GM19099 (cell line): Measurements from ENCODE around the gene SIDT2.

Source experiments
- POLR2A ChIP-seq: IDR thresholded peaks from 3 replicates; pipeline ENCODE4 v1.6.1; 2011; ENCODE audit warnings: low read depth; ENCODE audit not compliant: insufficient read length; ENCODE audit errors: extremely low read depth

SIDT2 gene

DNA sequence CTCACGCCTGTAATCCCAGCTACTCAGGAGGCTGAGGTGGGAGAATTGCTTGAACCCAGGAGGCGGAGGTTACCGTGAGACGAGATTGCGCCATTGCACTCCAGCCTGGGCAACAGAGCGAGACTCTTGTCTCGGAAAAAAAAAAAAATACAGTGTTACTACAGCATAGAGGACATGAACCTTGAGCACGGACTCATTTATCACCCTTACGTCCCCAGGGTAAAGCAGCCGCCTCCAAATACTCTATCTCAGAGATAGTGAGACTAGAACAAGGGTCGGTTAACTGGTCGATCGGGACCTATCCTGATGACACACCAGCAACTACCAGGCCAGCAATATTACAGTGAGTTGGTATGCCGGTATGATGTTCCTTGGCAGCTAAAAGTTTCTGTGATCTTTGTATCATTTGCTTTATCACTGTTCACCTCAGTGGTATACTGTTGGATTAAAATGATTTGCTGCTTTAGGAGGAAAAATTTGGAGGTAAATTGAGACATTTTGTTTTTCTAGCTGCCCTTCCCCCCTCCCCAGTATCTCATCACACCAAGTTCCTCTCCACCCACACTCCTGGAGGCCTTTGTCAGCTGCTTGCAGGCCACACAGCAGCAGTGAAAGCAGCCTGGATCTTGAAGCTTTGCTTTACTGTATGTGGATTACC, 7.0 kb upstream of the SIDT2 start:
- TF ChIP-seq POLR2A: no peak

DNA sequence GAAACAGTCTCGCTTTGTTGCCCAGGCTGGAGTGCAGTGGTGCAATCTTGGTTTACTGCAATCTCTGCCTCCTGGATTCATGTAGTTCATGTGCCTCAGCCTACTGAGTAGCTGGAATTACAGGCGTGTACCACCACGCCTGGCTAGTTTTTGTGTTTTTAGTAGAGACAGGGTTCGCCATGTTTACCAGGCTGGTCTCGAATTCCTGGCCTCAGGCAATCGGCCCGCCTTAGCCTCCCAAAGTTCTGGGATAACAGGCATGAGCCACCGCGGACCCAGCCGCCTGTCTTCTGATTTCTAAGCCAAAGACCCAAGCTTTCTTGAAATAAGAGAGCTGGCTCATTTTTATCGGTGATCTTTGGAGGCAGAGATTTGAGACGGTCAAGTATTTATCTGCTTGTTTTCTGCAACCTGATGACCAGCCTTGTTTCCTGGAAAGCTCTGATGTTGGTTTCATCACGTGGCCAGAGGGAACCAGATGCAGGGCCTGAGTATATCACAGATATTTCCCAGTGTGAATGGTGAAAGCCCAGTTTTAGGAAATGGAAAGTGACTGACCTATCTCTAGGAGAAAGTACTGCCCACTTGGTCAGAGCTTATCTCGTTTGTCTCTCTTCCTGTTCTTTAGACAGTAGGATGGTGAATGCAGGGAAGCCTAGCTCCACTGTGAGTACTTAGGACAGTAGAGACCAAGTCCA, 5.7 kb upstream of the SIDT2 start:
- no peak for TF ChIP-seq POLR2A

DNA sequence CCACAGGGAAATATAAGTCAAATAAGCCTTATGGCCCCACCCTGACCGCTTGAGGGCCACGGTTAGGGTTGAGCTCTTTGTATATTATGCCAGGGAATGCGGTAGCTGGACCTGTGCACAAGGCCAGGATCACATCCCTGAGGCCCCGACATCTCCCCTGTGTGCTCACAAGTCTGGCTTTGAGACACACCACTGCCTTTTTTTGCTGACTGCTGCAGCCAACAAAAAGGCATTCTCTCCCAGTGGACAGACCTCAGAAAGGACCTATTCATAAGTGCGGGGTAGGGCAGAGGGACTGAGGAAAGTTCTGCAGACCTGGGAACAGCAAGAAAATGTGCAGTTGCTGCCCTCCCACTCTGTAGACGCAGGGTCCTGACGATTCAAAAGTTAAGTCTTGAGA, 3.4 kb upstream of the SIDT2 start:
- TF ChIP-seq POLR2A: no peak

DNA sequence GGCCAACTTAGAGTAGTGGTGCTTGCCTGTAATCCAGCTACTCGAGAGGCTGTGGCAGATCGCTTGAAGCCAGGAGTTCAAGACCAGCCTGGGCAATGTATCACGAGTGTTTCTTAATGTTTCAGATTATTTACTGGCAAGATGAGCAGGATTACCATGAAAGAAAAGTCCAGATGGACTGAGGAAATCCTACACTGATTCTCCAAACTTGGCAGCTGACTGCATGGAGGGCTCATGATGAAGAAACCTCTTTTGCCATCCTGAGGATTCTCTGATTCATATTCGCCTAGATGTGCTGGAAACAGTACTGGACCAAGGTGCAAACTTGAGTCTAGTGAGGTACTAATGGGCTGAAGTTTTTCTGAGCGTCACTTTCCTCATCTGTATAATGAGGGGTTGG, 2.8 kb upstream of the SIDT2 start:
- no peak for TF ChIP-seq POLR2A

DNA sequence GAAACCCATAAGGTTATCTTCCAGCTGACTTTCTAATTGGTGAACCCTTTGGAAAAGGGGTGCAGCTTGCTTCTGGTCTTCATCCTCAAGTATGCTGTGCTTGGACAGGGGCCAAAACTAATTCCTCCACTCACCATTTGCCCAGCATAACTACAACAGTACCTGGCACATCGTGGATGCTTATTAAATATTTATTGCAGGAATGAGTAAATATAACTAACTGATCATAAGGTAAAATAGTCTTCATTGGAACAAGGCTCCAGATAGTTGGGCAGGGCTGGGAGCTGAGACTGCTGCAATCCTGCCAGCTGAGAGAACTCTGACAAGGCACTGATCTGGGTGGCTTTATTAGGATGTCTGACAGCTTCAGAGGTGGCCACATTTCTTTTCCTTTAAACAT, 2.4 kb upstream of the SIDT2 start:
- no peak for TF ChIP-seq POLR2A

DNA sequence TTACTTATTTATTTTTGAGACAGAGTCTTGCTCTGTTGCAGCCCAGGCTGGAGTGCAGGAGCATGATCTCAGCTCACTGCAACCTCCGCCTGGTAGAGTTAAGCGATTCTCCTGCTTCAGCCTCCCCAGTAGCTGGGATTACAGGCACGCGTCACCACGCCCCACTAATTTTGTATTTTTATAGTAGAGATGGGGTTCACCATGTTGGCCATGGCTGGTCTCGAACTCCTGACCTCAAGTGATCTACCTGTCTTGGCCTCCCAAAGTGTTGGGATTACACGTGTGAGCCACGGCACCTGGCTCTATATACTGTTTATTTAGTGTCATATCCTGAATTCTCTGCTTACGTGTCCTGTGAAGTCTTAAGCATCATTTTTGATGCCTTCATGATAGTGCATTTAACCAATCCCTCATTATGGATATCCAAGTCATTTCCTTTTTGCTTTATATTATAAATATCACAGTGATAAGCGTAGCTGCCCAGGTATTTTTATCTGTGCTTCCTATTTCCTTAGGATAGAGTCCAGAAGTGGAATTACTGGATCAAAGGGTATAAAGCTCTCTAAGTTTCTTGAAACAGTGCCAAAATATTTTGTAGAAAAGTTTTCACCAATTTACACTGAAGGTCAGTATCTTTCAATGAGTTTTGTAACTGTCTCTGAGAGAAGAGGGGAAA, 871 bp upstream of the SIDT2 start:
- TF ChIP-seq POLR2A: no peak

DNA sequence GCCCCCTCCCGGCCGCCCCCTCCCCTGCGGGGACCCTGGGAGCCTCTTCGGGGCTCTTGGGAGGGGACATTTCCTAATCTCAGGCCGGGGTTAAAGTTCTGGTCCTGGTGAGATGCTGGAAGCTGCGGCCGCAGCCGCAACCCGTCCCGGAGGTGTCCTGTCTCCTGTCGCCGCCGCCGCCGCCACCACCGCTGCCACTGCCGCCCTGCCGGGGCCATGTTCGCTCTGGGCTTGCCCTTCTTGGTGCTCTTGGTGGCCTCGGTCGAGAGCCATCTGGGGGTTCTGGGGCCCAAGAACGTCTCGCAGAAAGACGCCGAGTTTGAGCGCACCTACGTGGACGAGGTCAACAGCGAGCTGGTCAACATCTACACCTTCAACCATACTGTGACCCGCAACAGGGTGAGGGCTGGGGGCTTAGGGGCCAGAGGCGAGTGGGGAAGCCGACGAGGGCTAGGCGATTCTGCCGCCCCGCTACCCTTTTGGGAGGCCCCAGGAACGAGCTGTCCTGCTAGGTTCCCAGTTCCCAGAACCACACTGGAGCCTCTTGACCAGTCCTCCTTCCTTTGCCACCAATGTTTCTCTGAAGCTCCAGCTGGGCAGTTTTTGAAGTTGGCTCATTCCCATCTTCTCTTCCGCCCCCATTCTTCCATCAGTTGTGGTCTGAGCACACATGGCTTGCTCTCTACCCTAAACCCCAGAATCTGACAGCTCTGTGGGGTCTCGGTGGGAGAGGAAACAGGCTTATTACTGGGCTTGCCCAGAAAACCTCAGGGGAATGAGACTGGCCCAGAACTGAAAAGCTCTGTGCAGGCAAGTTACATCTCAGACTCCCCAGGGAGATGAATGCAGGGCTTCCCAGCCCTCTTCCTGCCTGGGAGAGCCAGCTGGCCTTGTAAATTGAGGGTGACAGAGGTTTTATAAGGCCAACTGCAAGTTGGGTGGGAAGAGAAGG, 781 bp downstream of the SIDT2 start:
- TF ChIP-seq POLR2A: peak; percentile 10

DNA sequence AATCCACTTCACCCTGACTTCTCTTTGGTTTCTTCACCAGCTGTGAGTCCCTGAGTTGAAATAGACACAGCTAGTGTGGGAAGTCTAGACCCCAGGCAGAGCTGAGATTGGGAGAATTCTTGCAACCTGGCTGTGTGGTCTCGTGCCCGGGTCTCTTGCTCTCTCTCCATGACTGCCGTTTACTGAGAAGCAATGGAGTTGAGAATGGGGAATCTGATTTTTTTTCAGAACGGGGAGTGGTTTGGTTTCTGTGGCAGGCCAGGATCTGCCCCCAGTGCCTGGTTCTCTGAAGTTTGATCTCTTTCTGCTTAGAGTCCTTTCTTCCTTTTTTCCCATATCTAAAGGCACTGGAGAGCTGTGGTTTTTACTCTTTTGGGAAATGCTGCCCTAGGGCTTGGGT, 1.5 kb downstream of the SIDT2 start:
- TF ChIP-seq POLR2A: no peak

DNA sequence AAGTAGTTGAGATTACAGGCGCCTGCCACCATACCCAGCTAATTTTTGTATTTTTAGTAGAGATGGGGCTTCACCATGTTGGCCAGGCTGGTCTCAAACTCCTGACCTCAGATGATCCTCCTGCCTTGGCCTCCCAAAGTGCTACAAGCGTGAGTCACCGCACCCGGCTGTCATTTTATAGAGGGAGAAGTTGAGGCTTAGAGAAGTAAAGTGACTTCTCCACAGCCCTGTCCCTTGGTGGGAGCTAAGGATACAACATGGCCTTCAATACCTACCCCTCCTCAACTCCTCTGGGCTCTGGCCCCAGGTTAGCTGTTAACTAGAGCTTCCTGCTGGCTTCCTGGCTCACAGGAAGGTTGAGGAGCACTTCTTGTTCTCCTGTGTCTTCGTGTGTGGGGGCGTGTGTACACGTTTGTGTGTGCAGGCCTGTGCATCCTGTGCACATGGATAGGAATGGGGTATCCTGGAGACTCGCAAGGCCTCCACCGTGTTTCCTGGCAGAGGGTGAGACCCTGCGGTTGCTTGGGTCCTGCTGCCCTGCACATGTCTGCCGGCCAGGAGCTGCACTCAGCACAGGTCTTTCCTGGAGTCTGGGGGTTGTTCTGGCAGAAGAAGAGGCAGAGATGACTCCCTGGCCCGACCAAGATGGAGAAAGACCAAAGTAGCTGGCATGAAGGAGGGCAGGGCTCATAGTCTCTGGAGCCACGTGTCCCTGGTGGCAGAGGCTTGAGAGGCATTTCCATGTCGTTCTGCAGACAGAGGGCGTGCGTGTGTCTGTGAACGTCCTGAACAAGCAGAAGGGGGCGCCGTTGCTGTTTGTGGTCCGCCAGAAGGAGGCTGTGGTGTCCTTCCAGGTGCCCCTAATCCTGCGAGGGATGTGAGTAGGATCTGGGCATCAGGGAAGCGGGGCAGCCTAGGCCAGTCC, 2.4 kb downstream of the SIDT2 start:
- TF ChIP-seq POLR2A: no peak

DNA sequence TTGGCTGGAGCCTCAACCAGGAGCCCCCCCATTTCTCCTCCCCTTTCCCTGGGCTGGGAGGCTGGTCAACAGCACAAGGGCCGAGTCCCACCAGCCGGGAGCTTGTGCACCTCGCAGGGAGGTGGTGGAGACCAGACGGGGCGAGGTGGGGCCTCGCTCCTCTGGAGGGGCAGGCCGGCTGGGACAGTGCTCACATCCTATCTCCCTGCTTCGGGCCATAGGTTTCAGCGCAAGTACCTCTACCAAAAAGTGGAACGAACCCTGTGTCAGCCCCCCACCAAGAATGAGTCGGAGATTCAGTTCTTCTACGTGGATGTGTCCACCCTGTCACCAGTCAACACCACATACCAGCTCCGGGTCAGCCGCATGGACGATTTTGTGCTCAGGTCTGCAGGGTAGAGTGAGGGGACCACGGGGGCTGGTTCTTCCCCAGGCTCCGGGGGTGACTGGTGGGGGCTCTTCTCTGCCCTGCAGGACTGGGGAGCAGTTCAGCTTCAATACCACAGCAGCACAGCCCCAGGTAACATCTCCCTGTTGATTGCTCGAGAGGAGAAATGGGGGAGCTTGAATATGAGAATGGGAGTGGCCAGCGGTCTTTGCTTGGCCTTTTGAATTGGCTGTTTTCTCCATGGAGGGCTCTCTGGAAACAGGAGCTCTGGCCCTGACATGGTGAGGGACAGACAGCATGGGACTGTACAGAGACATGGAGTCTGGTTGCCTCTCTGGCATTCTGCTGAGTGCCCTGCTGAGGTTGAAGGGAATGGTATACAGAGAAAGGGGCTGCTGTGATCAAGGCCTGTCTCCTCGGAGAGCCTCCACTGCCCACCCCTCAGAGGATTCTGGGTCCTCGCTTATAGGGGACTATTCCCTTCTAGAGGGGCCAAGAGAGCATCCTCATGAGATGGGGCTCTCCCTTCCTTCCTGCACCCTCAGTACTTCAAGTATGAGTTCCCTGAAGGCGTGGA, 3.3 kb downstream of the SIDT2 start:
- no peak for TF ChIP-seq POLR2A

DNA sequence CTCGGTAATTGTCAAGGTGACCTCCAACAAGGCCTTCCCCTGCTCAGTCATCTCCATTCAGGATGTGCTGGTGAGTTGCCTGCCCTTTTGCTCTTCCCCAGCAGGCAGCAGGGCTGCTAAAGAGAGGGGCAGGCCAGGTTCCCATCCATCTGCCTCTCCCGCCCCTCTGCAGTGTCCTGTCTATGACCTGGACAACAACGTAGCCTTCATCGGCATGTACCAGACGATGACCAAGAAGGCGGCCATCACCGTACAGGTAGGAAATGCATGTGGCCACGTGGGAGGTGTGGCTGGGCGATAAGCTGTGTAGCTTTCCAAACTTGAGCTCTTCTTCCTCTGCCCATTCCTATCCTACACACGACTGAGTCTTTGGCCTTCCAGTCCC, 4.0 kb downstream of the SIDT2 start:
- TF ChIP-seq POLR2A: no peak

DNA sequence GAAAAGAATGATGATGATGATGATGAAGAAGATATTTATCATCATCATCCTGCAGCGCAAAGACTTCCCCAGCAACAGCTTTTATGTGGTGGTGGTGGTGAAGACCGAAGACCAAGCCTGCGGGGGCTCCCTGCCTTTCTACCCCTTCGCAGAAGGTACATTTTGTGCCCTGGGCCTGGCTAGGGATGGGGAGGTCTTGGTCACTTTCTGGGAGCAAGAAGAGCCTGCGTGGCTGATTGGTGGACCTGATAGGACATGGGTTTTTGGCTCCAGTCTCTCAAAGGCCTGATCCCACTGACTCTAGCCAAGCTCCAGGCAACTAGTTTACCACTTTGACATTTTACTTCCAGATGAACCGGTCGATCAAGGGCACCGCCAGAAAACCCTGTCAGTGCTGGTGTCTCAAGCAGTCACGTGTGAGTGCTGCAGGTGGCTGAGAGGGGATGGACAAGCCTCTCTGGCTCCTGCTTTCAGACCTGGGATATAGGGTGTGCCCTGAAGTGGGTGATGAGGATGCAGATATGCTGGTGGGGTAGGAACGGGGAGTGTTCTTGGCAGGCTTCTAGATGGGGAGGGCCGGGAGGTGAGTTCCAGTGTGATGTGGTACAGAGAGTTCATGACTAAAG, 5.3 kb downstream of the SIDT2 start:
- no peak for TF ChIP-seq POLR2A
